ENCODE measurements around the gene DPM2. TPM values are rescaled to one million over a fixed set of nuclear protein-coding genes. Genes with fewer than 3 reads are reported as not detected.

DPM2 gene
- total RNA-seq, 1 donor from 2014 or later: 29.2 TPM

DNA sequence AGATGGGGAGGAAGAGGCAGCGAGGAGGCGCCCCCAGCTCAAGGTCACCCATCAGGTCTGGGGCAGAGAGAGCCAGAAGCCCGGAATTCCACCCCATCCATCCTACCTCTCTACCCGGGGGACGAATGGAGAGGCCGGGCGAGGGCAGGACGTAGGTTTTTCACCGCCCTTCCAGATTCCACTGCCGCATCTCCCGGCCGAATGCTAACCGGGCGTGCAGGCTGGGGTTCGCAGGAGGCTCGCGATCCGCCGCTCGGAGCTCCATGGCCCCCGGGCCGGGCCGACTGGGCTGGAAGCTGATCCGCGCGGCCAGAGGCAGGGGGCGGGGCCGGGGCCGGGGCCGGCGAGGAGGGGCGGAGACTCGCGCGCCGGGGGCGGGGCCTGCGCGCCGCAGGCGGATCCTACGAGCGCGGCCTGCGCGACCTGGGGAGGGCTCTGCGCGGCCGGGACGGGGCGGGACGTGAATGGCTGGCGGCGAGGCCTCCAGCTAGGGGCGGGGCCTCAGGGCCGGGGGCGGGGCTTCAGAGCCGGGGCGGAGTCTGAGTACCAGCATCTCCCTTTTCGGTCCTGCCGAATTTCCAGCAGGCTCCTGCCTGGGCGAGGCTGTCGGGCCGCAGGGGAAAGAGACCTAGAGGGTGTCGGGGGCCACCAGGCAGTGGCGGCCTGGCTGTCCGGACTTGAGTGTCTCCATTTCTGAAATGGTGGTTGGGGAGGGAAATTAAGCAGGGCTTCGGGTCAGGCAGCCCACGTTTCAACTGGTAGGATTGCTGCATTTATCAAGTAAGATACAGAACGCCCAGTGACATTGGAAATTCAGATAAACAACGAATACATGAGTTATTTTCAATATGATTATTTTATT is 20.7 kb downstream of the DPM2 start, which contains the start of gene ST6GALNAC4:
ST6GALNAC4 (minus strand) TSS at position 322 of the 862 bp plus-strand sequence. CDS start 622 bp downstream, outside the sequence.
- TF ChIP-seq, protein P1, sequence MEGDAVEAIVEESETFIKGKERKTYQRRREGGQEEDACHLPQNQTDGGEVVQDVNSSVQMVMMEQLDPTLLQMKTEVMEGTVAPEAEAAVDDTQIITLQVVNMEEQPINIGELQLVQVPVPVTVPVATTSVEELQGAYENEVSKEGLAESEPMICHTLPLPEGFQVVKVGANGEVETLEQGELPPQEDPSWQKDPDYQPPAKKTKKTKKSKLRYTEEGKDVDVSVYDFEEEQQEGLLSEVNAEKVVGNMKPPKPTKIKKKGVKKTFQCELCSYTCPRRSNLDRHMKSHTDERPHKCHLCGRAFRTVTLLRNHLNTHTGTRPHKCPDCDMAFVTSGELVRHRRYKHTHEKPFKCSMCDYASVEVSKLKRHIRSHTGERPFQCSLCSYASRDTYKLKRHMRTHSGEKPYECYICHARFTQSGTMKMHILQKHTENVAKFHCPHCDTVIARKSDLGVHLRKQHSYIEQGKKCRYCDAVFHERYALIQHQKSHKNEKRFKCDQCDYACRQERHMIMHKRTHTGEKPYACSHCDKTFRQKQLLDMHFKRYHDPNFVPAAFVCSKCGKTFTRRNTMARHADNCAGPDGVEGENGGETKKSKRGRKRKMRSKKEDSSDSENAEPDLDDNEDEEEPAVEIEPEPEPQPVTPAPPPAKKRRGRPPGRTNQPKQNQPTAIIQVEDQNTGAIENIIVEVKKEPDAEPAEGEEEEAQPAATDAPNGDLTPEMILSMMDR (IDR thresholded peaks at IDR 0.05): no peak
- DNase-seq (ENCODE audit: extremely low spot score, unreplicated experiment): peak; percentile 96
- H3K36me3 Mint-ChIP-seq (ENCODE audit: unreplicated experiment): peaks cover 2% of the 10 kb centered on the region
- H3K9me3 Mint-ChIP-seq (ENCODE audit: unreplicated experiment): no peaks in the 10 kb centered on the region
- H3K4me1 Mint-ChIP-seq (ENCODE audit: unreplicated experiment): peaks cover 54% of the 10 kb centered on the region
- peak within 1 kb of the TSS; percentile 94 for H3K27ac Mint-ChIP-seq (ENCODE audit: unreplicated experiment)
- no peaks in the 10 kb centered on the region for H3K27me3 Mint-ChIP-seq (ENCODE audit: unreplicated experiment)
- peak within 1 kb of the TSS; percentile 75 for H3K4me3 Mint-ChIP-seq (ENCODE audit: unreplicated experiment)

DNA sequence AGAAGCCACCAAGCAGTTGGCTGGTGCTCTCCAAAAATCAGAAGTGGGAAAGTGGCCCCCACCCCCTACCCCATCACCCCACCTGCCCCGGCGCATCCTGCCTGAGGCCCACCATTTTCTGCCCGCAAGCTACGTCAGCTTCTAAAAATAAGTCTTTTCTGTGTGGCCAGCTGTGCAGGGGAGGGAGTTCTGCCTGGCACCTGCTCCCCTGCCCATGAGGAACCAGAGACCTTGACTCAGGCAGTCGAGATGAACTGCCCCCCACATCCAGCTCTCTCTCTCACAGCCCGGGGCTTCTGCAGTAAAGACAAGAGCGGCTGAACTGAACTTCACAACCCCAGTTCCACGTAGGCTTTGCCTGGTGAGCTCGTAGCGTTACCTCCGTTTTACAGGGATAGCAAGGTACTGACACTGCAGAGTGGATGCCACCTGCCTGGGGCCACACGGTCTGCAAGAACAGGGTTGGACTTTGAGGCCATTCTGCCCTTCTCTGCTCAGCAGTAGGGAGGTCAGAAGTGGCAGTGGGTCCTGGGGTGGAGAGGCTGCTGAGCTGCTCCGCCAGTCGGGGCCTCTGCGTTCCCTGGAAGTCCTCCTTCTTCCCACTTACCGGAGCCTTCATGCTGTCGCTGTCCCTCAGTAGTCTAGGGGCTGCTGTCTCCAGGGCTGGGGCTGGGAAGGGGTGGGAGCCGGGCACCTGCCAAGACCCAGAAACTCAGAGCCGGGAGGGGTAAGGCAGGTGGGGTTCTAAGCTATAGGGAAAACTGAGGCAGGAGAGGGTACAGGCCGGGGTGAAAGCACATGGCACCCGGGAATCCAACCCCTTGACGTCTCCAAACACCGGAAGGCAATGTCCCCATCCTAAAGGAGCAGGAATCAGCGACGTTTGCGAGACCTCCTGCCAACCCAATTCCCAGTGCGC is 21.6 kb downstream of the DPM2 start:
- peaks cover 49% of the 10 kb centered on the region for H3K4me1 Mint-ChIP-seq (ENCODE audit: unreplicated experiment)
- peaks cover 2% of the 10 kb centered on the region for H3K36me3 Mint-ChIP-seq (ENCODE audit: unreplicated experiment)
- peak overlapping the region; percentile 79 for H3K27ac Mint-ChIP-seq (ENCODE audit: unreplicated experiment)
- H3K4me3 Mint-ChIP-seq (ENCODE audit: unreplicated experiment): peak overlapping the region; percentile 75
- no peak for DNase-seq (ENCODE audit: extremely low spot score, unreplicated experiment)
- TF ChIP-seq, protein P1 (IDR thresholded peaks at IDR 0.05): no peak
- H3K27me3 Mint-ChIP-seq (ENCODE audit: unreplicated experiment): no peaks in the 10 kb centered on the region
- no peaks in the 10 kb centered on the region for H3K9me3 Mint-ChIP-seq (ENCODE audit: unreplicated experiment)

DNA sequence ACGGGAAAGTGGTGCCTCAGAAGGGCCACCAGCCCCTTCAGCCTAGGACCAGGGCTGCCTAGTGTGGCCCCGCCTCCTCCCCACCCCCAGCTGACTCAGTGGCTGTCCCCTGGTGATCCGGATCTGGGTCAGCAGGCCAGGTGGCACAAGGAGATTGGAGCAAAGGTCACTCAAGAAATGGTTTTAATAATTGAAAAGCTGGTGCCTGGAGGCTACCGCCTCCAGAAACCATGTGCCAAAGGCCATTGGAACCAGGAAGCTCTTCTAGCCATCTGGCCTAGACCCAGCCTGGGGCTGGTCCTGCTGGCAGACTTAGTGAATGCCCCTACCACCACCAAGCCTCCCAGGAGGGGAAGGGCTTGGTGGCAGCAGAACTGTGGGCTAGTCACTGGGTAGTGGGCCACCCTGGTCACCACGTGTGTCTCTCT is 22.3 kb downstream of the DPM2 start:
- H3K36me3 Mint-ChIP-seq (ENCODE audit: unreplicated experiment): peaks cover 2% of the 10 kb centered on the region
- DNase-seq (ENCODE audit: extremely low spot score, unreplicated experiment): no peak
- TF ChIP-seq, protein P1 (IDR thresholded peaks at IDR 0.05): no peak
- H3K4me3 Mint-ChIP-seq (ENCODE audit: unreplicated experiment): no peak overlapping the region
- no peak overlapping the region for H3K27ac Mint-ChIP-seq (ENCODE audit: unreplicated experiment)
- H3K9me3 Mint-ChIP-seq (ENCODE audit: unreplicated experiment): no peaks in the 10 kb centered on the region
- H3K27me3 Mint-ChIP-seq (ENCODE audit: unreplicated experiment): no peaks in the 10 kb centered on the region
- peaks cover 47% of the 10 kb centered on the region for H3K4me1 Mint-ChIP-seq (ENCODE audit: unreplicated experiment)

DNA sequence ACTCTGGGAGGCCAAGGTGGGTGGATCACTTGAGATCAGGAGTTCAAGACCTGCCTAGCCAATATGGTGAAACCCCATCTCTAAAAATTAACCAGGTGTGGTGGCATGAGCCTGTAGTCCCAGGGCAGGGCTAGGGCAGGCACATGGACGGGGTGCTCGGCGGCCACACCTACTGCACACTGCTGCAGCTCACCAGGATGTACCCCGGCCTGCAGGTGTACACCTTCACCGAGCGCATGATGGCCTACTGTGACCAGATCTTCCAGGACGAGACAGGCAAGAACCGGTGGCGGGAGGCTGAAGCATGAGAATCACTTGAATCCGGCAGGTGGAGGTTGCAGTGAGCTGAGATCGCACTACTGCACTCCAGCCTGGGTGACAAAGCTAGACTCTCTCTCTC is 24.0 kb downstream of the DPM2 start:
- TF ChIP-seq, protein P1 (IDR thresholded peaks at IDR 0.05): no peak
- Mint-ChIP-seq H3K9me3 (ENCODE audit: unreplicated experiment) (no peaks in the 10 kb centered on the region), H3K4me1 (ENCODE audit: unreplicated experiment) (peaks cover 32% of the 10 kb centered on the region), H3K27ac (ENCODE audit: unreplicated experiment) (no peak overlapping the region), H3K36me3 (ENCODE audit: unreplicated experiment) (peaks cover 2% of the 10 kb centered on the region), H3K4me3 (ENCODE audit: unreplicated experiment) (no peak overlapping the region), H3K27me3 (ENCODE audit: unreplicated experiment) (no peaks in the 10 kb centered on the region)
- no peak for DNase-seq (ENCODE audit: extremely low spot score, unreplicated experiment)
